A549 treated with RU486 at 1 μM for 4 hours (cell line): ENCODE measurements around the gene TXNDC16. TPM values are rescaled to one million over a fixed set of nuclear protein-coding genes. Genes with fewer than 3 reads are reported as not detected.

ENCODE experiments used
- total RNA-seq: library from RNA; stranded (reverse); fragments of 200-300 nt; extraction: Qiagen RNA extraction; gene quantifications from 5 replicates; pipeline ENCODE4 v1.2.3, GENCODE V29; 2022; ENCODE audit warnings: low read depth

Gene TXNDC16
- total RNA-seq, result 0.21 to 1.5 TPM (median 1.2 TPM) in 5 replicates

GRCh38 chr14:52552063-52552988, at the start of gene TXNDC16, which contains the start of gene GPR137C:
Gene TXNDC16, minus strand, starts transcription at chr14:52552505. Its CDS starts 8,948 bp downstream, at chr14:52543557.
Gene GPR137C, plus strand, starts transcription at chr14:52552836. Its CDS starts 312 bp downstream, at chr14:52553148.

Other genes with a start within 250 kb of the TXNDC16 start
- gene PTGER2, start 238.2 kb downstream of the TXNDC16 start, total RNA-seq, result 1.2 to 2.2 TPM (median 1.8 TPM) in 5 replicates
- 0.07 to 0.36 TPM (median 0.10 TPM) in 5 replicates for gene GPR137C, start 331 bp upstream of the TXNDC16 start, total RNA-seq
- 45.2 to 58.4 TPM (median 55.1 TPM) in 5 replicates for gene ERO1A, start 143.1 kb upstream of the TXNDC16 start, total RNA-seq
- gene PSMC6, start 154.7 kb upstream of the TXNDC16 start, total RNA-seq, result 76.5 to 110 TPM (median 87.1 TPM) in 5 replicates
- 2.4 to 6.1 TPM (median 5.1 TPM) in 5 replicates for gene STYX, start 177.7 kb upstream of the TXNDC16 start, total RNA-seq
- 26.1 to 48.2 TPM (median 45.3 TPM) in 5 replicates for gene GNPNAT1, start 239.1 kb upstream of the TXNDC16 start, total RNA-seq